Uterus (tissue), 2 donors: ENCODE data around the gene SYT13.

ENCODE experiments used
- POLR2A ChIP-seq, 2 donors: fragments of 450-650 bp; IDR thresholded peaks; one replicate each; pipeline ENCODE4 v1.6.1; 2016; ENCODE audit warnings: antibody characterized with exemption in 2 of 2, mild to moderate bottlenecking in 1 of 2, moderate library complexity in 1 of 2
- TF ChIP-seq, protein P1 (sequence below), 4 experiments: fragments of 200-600 bp in 2 of 4; fragments of 450-650 bp in 2 of 4; sonication (generic) in 2 of 4; IDR thresholded peaks; one replicate each; pipeline ENCODE4 v1.5.1; 2016 to 2019; ENCODE audit warnings: antibody characterized with exemption in 4 of 4, mild to moderate bottlenecking in 2 of 4, moderate library complexity in 1 of 4

GRCh38 chr11:45298718-45299117 is 12.6 kb upstream of the SYT13 start:
- TF ChIP-seq, protein P1, sequence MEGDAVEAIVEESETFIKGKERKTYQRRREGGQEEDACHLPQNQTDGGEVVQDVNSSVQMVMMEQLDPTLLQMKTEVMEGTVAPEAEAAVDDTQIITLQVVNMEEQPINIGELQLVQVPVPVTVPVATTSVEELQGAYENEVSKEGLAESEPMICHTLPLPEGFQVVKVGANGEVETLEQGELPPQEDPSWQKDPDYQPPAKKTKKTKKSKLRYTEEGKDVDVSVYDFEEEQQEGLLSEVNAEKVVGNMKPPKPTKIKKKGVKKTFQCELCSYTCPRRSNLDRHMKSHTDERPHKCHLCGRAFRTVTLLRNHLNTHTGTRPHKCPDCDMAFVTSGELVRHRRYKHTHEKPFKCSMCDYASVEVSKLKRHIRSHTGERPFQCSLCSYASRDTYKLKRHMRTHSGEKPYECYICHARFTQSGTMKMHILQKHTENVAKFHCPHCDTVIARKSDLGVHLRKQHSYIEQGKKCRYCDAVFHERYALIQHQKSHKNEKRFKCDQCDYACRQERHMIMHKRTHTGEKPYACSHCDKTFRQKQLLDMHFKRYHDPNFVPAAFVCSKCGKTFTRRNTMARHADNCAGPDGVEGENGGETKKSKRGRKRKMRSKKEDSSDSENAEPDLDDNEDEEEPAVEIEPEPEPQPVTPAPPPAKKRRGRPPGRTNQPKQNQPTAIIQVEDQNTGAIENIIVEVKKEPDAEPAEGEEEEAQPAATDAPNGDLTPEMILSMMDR (IDR thresholded peaks at IDR 0.05), result no peak
- TF ChIP-seq POLR2A (IDR thresholded peaks at IDR 0.05), result no peak
